Tibial nerve (tissue), 4 donors: ENCODE results near the gene PXMP4. TPM values are rescaled to one million over a fixed set of nuclear protein-coding genes. Genes with fewer than 3 reads are reported as not detected.

Experiments used
- DNase-seq, 2 donors: peaks; one replicate each; pipeline ENCODE4 v3.0.0-alpha.2; 2019; ENCODE audit warnings: low spot score in 2 of 2
- H3K27ac ChIP-seq, 4 donors: fragments of 200-600 bp; sonication (generic) in 3 of 4; one replicate each; pipeline ENCODE4 v1.5.1; 2017 to 2019; ENCODE audit warnings: mild to moderate bottlenecking in 1 of 4
- H3K27me3 ChIP-seq, 2 donors: fragments of 200-600 bp; sonication (generic) in 1 of 2; one replicate each; pipeline versions ENCODE4 v1.5.1 to v1.6.0; 2017 to 2019
- H3K36me3 ChIP-seq, 3 donors: fragments of 200-600 bp; sonication (generic); one replicate each; pipeline ENCODE4 v1.5.1; 2018 to 2019
- H3K4me1 ChIP-seq, 4 donors: fragments of 200-600 bp; sonication (generic) in 3 of 4; one replicate each; pipeline ENCODE4 v1.5.1; 2017 to 2019
- H3K4me3 ChIP-seq, 4 donors: fragments of 200-600 bp; sonication (generic) in 3 of 4; one replicate each; pipeline ENCODE4 v1.5.1; 2017 to 2019; ENCODE audit warnings: mild to moderate bottlenecking in 1 of 4, moderate library complexity in 1 of 4
- H3K9me3 ChIP-seq, 4 donors: fragments of 200-600 bp; sonication (generic) in 3 of 4; one replicate each; pipeline ENCODE4 v1.5.1; 2017 to 2019
- CTCF ChIP-seq, 5 experiments: fragments of 200-600 bp in 3 of 5; fragments of 450-650 bp in 2 of 5; sonication (generic) in 3 of 5; IDR thresholded peaks; one replicate each; pipeline ENCODE4 v1.5.1; 2016 to 2019; ENCODE audit warnings: antibody characterized with exemption in 5 of 5, mild to moderate bottlenecking in 3 of 5, moderate library complexity in 2 of 5
- EP300 ChIP-seq, 2 donors: sonication (generic); formaldehyde crosslinking; IDR thresholded peaks; one replicate each; pipeline ENCODE4 v1.6.1; 2017; ENCODE audit warnings: antibody characterized with exemption in 2 of 2, mild to moderate bottlenecking in 1 of 2
- POLR2A ChIP-seq, 2 donors: fragments of 450-650 bp; IDR thresholded peaks; one replicate each; pipeline ENCODE4 v1.6.1; 2017; ENCODE audit warnings: antibody characterized with exemption in 2 of 2, mild to moderate bottlenecking in 2 of 2, moderate library complexity in 2 of 2
- WGBS, 2 donors: methylation state at CpG; one replicate each; pipeline ENCODE4 v1.1.5; 2018; 5-methylcytosine and 5-hydroxymethylcytosine counted together
- total RNA-seq, 4 donors: library from RNA; depleted of rRNA; stranded (reverse); fragments of >200 nt; gene quantifications; one replicate each; pipeline ENCODE4 v1.1.0, GENCODE V29; 2016

The PXMP4 gene
- total RNA-seq, 4 donors from 2014 or later = 5.1 to 9.6 (median 8.6) TPM

DNA sequence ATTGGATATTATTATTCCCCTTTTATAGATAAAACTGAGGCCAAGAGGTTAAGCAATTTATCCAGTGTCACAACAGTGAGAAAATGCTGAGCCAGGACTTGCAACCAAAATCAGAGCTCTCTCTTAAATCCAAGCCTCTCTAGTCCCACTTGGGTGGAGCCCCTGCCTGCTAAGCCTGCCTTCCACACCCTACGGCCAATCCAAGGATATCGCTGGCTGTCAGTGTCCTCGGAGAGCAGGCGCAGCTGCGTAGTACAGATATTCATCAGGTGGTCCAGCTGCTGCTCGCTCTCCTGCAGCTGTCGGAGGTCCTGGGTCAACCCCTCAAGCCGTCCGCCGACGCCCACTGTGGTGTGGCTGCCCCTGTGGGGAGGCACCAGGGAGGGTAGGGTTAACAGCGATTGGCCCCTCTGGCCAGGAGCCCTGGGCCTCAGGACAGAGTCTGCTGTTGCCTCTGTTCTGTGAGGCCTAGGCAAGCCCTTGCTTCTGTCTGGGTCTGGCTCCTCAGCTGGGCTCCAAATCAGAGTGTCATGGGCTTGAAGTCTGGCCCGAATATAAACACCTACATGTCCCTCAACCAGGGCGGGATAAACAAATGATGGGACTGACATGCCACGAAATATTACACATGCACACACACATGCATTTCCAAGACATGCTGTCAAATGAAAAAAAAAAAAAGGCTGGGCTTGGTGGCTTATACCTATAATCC lies 42.0 kb downstream of the PXMP4 start:
- H3K4me1 ChIP-seq = peaks cover 0 to 38% (median 27%) of the 10 kb centered on the region in 4 donors
- H3K9me3 ChIP-seq = no peaks in the 10 kb centered on the region
- WGBS, 2 donors = 71 to 84% methylated on average over 15 of the region's 15 CpGs
- H3K36me3 ChIP-seq = no peaks in the 10 kb centered on the region
- H3K27me3 ChIP-seq = no peaks in the 10 kb centered on the region
- DNase-seq = peak in 1 of 2 donors; percentile 59
- TF ChIP-seq POLR2A (IDR thresholded peaks at IDR 0.05) (no peak), CTCF (IDR thresholded peaks at IDR 0.05) (no peak), EP300 (IDR thresholded peaks at IDR 0.05) (peak in 1 of 2 donors; percentile 13)
- no peak overlapping the region for H3K4me3 ChIP-seq
- peak overlapping the region; percentile 87 to 100 (median 93) for H3K27ac ChIP-seq

- Histone ChIP-seq H3K4me1 (peaks cover 0 to 49% (median 35%) of the 10 kb centered on the region in 4 donors), H3K27ac (peak overlapping the region; percentile 87 to 100 (median 93)), H3K4me3 (no peak overlapping the region), H3K36me3 (no peaks in the 10 kb centered on the region), H3K9me3 (no peaks in the 10 kb centered on the region), H3K27me3 (no peaks in the 10 kb centered on the region)
- no peak for TF ChIP-seq POLR2A (IDR thresholded peaks at IDR 0.05)
- TF ChIP-seq CTCF (IDR thresholded peaks at IDR 0.05) = no peak
- TF ChIP-seq EP300 (IDR thresholded peaks at IDR 0.05) = no peak
- WGBS, 2 donors = 93 to 95% methylated on average over 29 of the region's 31 CpGs
- DNase-seq = no peak
Observed at GRCh38 chr20:33676652-33677645, 43.2 kb downstream of the PXMP4 start.

DNA sequence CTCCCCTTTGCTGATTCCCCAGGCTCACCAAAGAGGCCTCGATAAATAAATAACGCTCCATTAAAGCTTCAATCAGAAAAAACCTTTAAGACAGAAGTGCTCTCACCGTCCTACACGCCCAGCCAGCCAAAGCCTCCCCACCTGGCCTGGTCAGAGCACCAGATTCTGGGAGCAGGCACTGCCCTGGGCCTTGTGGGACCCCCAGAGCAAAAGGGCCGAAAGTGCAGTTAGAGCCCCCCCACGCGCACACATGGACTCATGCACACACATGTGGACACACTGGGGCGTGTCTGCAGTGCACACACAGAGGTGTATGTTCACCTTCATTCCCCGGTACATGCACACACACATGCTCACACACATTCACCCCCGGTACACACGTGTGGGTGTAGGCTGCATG lies 44.0 kb downstream of the PXMP4 start:
- DNase-seq = no peak
- Histone ChIP-seq H3K27ac (peak overlapping the region; percentile 87 to 100 (median 93)), H3K9me3 (no peaks in the 10 kb centered on the region), H3K27me3 (no peaks in the 10 kb centered on the region), H3K4me3 (no peak overlapping the region), H3K36me3 (peaks cover 0 to 8% (median 0%) of the 10 kb centered on the region in 3 donors), H3K4me1 (peaks cover 0 to 52% (median 35%) of the 10 kb centered on the region in 4 donors)
- WGBS, 2 donors = 85 to 86% methylated on average over 8 to 11 of the region's 11 CpGs
- no peak for TF ChIP-seq EP300 (IDR thresholded peaks at IDR 0.05)
- no peak for TF ChIP-seq CTCF (IDR thresholded peaks at IDR 0.05)
- TF ChIP-seq POLR2A (IDR thresholded peaks at IDR 0.05) = no peak

- WGBS, 2 donors = 13 to 22% methylated on average over 16 of the region's 16 CpGs
- H3K9me3 ChIP-seq = no peaks in the 10 kb centered on the region
- peak overlapping the region in 3 of 4 donors; percentile 65 to 88 (median 67) for H3K4me3 ChIP-seq
- H3K36me3 ChIP-seq = peaks cover 0 to 16% (median 0%) of the 10 kb centered on the region in 3 donors
- H3K4me1 ChIP-seq = peaks cover 0 to 52% (median 35%) of the 10 kb centered on the region in 4 donors
- H3K27me3 ChIP-seq = no peaks in the 10 kb centered on the region
- peak overlapping the region; percentile 87 to 100 (median 93) for H3K27ac ChIP-seq
- DNase-seq = peak; percentile 59 to 79
- TF ChIP-seq POLR2A (IDR thresholded peaks at IDR 0.05) = peak in 1 of 2 donors; percentile 52
- TF ChIP-seq CTCF (IDR thresholded peaks at IDR 0.05) = no peak
- TF ChIP-seq EP300 (IDR thresholded peaks at IDR 0.05) = peak in 1 of 2 donors; percentile 72
Observed at GRCh38 chr20:33675136-33675959, 44.8 kb downstream of the PXMP4 start.
